ENCODE results near the gene DGKB. TPM values are rescaled to one million over a fixed set of nuclear protein-coding genes. Genes with fewer than 3 reads are reported as not detected.

Gene DGKB
- polyA plus RNA-seq, 1 donor from 2014 or later, result not detected

DNA sequence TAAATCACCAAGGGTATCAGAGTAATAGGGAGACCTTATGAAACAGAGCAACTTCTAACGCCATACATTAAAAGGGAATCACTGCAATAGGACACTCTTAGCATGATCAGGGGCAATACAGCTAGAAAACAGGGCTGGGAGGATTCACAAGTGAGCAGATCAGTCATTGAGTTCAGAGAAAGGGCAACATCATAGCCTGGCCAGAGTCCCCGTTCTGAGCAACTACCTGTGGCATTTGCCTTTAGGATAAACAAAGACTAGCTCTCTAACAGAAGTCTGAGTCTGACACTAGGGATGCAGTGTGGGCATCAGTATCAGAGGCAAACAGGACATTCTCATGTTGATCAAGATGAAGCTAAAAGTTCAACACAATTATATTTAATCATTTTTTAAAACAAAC lies 297.9 kb downstream of the DGKB start:
- no peaks in the 10 kb centered on the region for H3K4me1 Mint-ChIP-seq
- no peak overlapping the region for H3K4me3 Mint-ChIP-seq
- H3K27ac Mint-ChIP-seq, result no peak overlapping the region

DNA sequence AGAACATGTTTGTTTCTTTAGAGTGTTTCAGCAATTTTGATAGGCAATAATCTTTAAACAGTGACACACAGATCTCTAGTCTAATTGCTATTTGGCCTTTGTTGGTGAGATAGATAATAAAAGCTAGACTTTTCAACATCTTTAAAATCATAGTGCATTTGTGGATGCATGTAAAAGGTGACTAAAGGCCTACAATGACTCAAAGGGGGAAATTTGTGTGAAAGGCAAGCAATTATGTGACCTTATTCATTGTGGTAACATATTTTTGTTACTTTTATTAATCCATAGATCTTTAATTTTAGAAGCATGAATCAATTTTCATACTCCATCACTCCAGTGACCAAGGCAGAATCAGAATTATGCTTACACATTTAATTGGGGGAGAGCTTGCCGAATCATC lies 299.7 kb downstream of the DGKB start:
- Mint-ChIP-seq H3K27me3 (no peaks in the 10 kb centered on the region), H3K27ac (no peak overlapping the region), H3K36me3 (no peaks in the 10 kb centered on the region), H3K9me3 (peaks cover 0 to 4% (median 0%) of the 10 kb centered on the region in 3 donors), H3K4me1 (no peaks in the 10 kb centered on the region), H3K4me3 (no peak overlapping the region)

More for the DNA sequence above, 297.9 kb downstream of the DGKB start:
- no peaks in the 10 kb centered on the region for H3K36me3 Mint-ChIP-seq
- peaks cover 0 to 4% (median 0%) of the 10 kb centered on the region in 3 donors for H3K9me3 Mint-ChIP-seq
- no peaks in the 10 kb centered on the region for H3K27me3 Mint-ChIP-seq

DNA sequence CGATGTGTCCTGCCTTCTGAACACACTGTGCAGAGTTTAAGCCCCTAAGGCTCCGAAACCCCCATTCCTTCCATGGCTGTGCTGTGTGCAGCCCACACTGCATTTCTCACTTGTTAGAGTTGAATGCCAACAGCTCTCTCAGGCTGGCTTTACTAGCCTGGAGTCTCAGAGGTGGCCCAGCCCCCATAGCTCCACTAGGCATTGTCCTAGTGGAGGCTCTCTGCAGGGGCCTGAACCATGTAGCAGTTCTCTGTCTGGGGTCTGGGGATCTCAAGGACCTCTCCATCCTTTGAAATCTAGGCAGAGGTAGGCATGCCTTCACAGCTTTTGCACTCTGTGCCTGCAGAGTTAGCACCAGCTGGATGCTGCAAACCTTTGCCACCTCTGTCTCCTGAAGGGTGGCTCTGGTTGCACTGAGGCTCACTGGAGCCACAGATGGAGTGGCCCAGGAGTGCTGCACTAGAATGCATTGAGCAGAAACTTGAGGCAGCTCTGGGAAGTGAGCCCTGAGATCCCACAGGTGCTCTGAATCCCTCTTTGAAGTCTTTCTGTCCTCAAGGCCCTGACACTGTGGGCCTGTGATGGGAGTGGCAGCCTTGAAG lies 301.7 kb downstream of the DGKB start:
- H3K27ac Mint-ChIP-seq, result peak overlapping the region in 1 of 3 donors; percentile 16
- no peaks in the 10 kb centered on the region for H3K4me1 Mint-ChIP-seq
- no peak overlapping the region for H3K4me3 Mint-ChIP-seq
- peaks cover 0 to 4% (median 1%) of the 10 kb centered on the region in 3 donors for H3K9me3 Mint-ChIP-seq
- no peaks in the 10 kb centered on the region for H3K36me3 Mint-ChIP-seq
- H3K27me3 Mint-ChIP-seq, result no peaks in the 10 kb centered on the region

DNA sequence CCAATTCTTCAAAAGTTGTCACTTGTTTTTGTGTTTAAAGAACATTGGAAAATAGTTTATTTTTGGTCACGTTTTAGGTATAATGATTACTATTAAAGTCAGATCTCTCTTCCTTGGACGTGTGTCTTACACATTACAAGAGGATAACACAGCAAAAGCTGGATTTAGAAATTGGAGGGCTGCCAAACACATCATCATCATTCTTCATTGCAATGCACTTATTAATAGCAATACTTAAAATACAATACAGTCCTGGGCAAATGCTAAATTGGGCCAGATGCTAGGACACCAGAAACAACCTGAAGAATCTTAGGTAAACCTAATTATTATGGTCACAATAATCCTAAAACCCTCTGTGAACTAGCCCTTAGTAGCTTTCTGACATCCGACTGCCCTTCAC lies 303.6 kb downstream of the DGKB start:
- no peaks in the 10 kb centered on the region for H3K27me3 Mint-ChIP-seq
- no peak overlapping the region for H3K4me3 Mint-ChIP-seq
- no peaks in the 10 kb centered on the region for H3K36me3 Mint-ChIP-seq

DNA sequence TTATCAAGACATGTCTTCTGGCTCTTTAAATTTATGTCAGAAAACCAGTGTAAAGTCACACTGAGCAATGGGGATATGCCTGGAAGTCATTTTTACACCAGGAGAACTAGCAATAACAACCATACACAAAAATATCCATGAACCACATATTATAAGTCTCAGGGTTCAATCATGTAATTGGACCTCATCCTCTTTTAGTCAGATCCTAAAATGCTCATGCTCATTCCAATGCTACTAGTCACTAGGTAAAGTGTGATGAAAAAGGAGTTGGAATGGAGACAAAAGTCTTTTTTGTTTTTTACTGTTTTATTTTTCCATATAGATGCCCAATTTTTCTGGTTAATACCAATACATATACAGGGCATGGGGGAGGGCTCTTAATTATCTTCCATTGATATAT lies 306.1 kb downstream of the DGKB start:
- Mint-ChIP-seq H3K27ac (no peak overlapping the region), H3K27me3 (no peaks in the 10 kb centered on the region), H3K36me3 (no peaks in the 10 kb centered on the region), H3K4me1 (no peaks in the 10 kb centered on the region), H3K4me3 (no peak overlapping the region), H3K9me3 (peaks cover 0 to 4% (median 1%) of the 10 kb centered on the region in 3 donors)

More for the DNA sequence above, 303.6 kb downstream of the DGKB start:
- Mint-ChIP-seq H3K4me1 (no peaks in the 10 kb centered on the region), H3K27ac (no peak overlapping the region), H3K9me3 (peaks cover 0 to 4% (median 1%) of the 10 kb centered on the region in 3 donors)

DNA sequence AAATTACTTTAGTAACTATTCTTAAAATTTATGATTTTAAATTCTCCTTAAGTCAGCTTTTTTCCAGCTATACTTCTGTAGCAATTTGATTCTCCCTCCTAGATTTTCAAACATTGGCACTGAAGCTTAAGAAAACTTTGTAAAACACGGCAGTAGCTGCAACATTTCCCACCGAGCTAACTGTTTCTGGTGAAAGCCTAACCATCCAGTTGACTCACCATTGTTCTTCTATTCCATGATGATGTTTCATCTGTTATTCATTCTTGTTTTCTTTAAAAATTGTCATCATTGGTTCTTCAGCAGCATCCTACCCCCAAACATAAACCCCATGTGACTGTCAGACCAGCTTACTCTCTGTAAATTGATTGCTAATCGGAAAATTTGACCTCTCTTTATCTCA lies 312.3 kb downstream of the DGKB start:
- no peak overlapping the region for H3K27ac Mint-ChIP-seq
- H3K4me1 Mint-ChIP-seq, result no peaks in the 10 kb centered on the region
- peaks cover 0 to 6% (median 2%) of the 10 kb centered on the region in 3 donors for H3K9me3 Mint-ChIP-seq
- H3K27me3 Mint-ChIP-seq, result no peaks in the 10 kb centered on the region
- H3K4me3 Mint-ChIP-seq, result no peak overlapping the region
- no peaks in the 10 kb centered on the region for H3K36me3 Mint-ChIP-seq

DNA sequence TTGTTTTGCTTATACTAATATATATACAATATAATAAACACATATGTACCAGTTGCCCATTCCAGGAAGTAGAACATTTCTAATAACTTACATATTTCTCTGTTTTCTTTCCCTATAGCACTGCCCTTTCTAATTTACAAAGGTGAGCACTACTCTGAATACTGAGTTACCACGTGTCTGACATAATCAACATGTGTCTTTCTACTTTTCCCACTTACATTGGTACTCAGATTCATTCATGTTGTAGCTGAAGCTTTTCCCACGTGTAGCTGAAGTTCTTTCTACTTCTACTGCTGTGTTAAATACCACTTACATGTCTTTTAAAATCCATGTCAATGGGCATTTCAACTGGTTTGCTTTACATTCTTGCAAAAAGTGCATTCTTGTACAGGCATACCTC lies 317.3 kb downstream of the DGKB start:
- Mint-ChIP-seq H3K27me3 (no peaks in the 10 kb centered on the region), H3K27ac (no peak overlapping the region), H3K4me3 (no peak overlapping the region), H3K9me3 (peaks cover 0 to 6% (median 4%) of the 10 kb centered on the region in 3 donors), H3K36me3 (no peaks in the 10 kb centered on the region), H3K4me1 (no peaks in the 10 kb centered on the region)

DNA sequence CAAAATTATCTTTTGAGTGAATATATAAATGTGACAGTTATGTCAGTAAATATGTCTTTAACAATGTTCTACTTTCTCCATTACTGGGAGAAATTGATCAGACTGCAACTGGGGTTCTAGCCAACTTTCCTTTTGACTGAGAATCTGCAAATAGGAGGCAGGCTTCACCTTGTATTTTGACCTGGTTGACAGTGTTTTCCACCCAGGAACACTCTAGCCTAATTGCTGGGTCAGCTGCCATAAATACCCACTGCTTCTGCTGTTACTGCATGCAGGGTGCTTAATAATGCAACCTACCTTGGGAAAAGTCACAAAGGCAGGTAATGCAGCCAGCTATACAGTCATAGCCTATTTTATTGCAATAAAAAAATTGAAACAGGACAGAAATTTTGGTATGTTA lies 319.0 kb downstream of the DGKB start:
- H3K27ac Mint-ChIP-seq, result no peak overlapping the region
- peaks cover 4 to 7% (median 4%) of the 10 kb centered on the region in 3 donors for H3K9me3 Mint-ChIP-seq
- H3K4me3 Mint-ChIP-seq, result no peak overlapping the region
- H3K27me3 Mint-ChIP-seq, result no peaks in the 10 kb centered on the region
- H3K36me3 Mint-ChIP-seq, result no peaks in the 10 kb centered on the region
- no peaks in the 10 kb centered on the region for H3K4me1 Mint-ChIP-seq

DNA sequence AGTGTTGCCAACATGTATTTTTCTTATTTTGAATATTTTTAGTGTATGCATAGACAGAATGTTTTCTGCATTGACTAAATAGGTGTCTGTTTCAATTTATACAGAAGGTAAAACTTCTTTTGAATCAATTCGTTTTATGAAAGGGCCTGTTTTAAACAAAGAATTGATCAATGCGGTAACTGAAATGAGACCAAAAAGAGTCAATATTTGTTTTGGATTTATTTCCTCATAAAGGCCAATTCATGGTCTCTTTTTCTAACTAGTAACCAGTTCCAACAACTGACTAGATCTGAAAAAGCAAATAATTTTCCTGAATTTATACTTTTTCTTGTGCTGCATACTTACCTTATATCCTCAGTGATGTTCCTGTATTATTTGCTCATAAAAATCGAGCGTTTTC lies 320.5 kb downstream of the DGKB start:
- peaks cover 4 to 6% (median 5%) of the 10 kb centered on the region in 3 donors for H3K9me3 Mint-ChIP-seq
- no peaks in the 10 kb centered on the region for H3K36me3 Mint-ChIP-seq
- H3K4me1 Mint-ChIP-seq, result no peaks in the 10 kb centered on the region
- H3K27ac Mint-ChIP-seq, result no peak overlapping the region
- H3K4me3 Mint-ChIP-seq, result no peak overlapping the region
- no peaks in the 10 kb centered on the region for H3K27me3 Mint-ChIP-seq

DNA sequence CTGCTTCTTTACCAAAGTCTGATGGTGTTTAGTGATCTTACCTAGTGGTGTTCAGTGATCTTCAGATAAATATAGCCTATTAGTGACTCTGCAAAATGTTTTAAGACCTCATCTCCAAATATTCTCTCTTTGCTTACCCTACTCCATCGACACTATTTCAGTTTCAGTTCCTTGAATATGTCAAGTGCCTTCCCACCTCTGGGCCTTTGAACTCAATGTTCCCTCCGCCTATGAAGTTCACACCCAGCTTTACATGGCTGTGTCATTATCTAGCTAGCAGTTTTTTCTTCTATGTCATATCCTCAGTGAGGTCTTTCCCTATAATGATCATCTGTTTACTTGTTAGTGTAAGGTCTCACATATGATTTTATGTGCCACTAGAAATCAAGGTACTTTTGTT lies 322.6 kb downstream of the DGKB start:
- Mint-ChIP-seq H3K4me1 (no peaks in the 10 kb centered on the region), H3K36me3 (no peaks in the 10 kb centered on the region), H3K27me3 (no peaks in the 10 kb centered on the region), H3K9me3 (peaks cover 2 to 4% (median 4%) of the 10 kb centered on the region in 3 donors), H3K4me3 (no peak overlapping the region), H3K27ac (no peak overlapping the region)

DNA sequence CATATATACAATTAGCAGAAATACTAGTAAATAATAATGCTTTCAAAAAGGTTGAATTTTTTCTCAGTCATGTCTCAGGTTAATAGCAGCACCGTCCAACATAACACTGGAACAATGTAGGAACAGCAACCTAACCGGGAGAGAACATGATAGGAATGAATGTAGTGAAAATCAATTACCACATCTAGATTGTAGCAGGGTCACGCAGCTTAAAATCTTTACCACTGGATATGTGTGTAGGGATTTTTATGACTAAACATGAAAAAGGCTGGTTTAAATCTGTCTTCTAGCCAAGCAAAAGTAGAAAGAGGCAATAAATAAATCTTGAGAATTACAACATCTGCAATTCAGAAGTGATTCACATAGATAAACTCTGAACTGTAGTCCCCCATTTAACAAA lies 326.0 kb downstream of the DGKB start:
- H3K9me3 Mint-ChIP-seq, result peaks cover 2 to 10% (median 2%) of the 10 kb centered on the region in 3 donors
- H3K4me3 Mint-ChIP-seq, result no peak overlapping the region
- no peak overlapping the region for H3K27ac Mint-ChIP-seq
- H3K36me3 Mint-ChIP-seq, result no peaks in the 10 kb centered on the region
- no peaks in the 10 kb centered on the region for H3K4me1 Mint-ChIP-seq
- no peaks in the 10 kb centered on the region for H3K27me3 Mint-ChIP-seq

DNA sequence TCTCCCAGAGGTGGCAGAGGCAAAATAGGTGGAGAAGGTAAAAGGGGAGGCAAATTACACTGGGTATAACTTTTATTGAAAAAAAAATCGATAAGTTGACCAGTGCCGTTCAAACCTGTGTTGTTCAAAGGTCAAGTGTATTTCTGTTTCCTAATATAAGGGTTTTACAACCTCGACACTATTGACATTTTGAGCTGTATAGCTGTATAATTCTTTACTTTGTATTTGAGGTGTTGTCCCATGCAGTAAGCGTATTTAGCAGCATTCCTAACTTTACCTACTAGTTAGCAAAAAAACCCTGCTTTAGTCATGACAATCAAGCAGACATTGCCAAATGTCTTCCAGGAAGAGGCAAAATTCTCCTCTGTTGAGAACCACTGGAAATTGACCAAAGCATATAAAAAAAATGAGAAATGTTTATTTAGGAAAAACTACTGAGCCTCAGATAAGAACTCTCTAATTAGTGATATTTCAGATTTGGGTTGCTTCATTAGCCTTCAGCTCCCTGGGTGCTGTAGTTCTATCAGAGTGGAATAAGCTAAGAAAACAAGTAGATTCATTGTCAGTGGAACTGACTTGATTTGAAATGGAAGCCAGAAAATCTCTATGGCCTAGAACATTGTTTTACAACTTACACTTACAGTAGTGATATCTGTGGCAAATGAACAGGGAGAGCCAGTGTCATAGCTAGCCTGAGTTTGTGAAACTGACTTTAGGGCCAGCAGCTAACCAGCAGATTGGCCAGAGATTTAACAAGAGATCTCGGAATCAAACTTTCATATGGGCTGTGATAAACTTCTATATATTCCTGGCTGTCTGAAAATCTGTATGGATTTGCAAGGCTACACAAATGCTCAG lies 331.6 kb downstream of the DGKB start:
- H3K4me1 Mint-ChIP-seq, result no peaks in the 10 kb centered on the region
- H3K27ac Mint-ChIP-seq, result no peak overlapping the region
- no peaks in the 10 kb centered on the region for H3K27me3 Mint-ChIP-seq
- H3K4me3 Mint-ChIP-seq, result no peak overlapping the region
- H3K36me3 Mint-ChIP-seq, result peaks cover 3% of the 10 kb centered on the region
- peaks cover 0 to 8% (median 0%) of the 10 kb centered on the region in 3 donors for H3K9me3 Mint-ChIP-seq

DNA sequence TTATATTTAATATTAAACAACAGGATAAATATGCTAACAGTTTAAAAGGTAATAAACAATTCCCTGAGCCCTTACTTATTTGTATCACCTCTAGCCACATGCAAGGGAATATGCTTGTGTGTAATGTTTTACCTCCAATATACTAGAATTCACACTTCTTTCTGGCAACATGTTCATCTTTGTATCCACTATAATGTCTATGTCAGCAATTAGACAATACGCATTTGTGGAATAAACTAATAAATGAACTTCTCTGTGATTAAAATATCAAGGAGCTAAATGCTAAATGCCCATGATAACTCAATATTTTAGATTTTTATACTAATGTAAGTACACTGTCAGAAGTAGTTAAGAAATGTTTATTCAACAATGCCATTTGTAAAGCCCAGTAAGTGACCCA lies 350.5 kb downstream of the DGKB start:
- Mint-ChIP-seq H3K27ac (no peak overlapping the region), H3K4me1 (no peaks in the 10 kb centered on the region), H3K4me3 (no peak overlapping the region), H3K36me3 (no peaks in the 10 kb centered on the region), H3K27me3 (no peaks in the 10 kb centered on the region), H3K9me3 (peaks cover 0 to 3% (median 2%) of the 10 kb centered on the region in 3 donors)

DNA sequence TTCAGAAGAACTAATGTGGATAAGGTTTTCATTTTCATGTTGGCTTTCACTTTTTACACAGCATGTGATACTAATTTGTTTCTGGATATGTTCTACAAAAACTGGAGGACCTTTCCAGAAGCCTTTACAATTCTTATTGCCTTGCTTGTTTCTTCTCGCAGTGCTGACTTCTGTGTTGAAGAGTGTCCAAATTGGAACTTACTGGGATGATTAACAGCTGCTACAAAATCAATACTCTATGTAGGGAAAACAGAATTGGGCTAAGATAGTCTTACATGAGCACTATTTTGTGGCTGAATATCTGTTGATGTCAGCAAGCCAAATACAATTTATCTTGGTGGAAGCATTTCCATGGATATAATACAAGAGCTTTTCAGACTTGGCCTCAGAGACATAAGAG lies 351.2 kb downstream of the DGKB start:
- Mint-ChIP-seq H3K36me3 (no peaks in the 10 kb centered on the region), H3K4me3 (no peak overlapping the region), H3K27ac (no peak overlapping the region), H3K4me1 (no peaks in the 10 kb centered on the region), H3K9me3 (peaks cover 0 to 3% (median 2%) of the 10 kb centered on the region in 3 donors), H3K27me3 (no peaks in the 10 kb centered on the region)

DNA sequence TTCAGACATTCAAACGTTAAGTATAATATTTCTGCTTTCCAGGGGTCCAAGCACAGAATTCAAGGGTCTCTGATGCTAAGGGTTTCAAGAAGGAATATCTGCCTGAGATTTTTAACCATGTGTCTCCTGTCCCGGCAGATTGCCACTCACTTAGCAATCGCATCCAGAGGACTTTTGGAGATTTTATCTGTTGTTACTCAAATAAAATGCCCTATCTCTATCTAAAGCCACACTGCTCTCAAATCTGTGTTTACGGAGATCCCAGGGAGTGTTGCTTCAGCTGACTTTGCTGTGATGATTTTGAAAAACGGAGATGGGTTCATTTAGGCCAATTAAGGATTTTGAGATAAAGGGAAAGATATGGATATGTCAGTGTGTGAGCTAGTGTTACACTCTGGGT lies 359.9 kb downstream of the DGKB start:
- H3K4me3 Mint-ChIP-seq, result no peak overlapping the region
- no peaks in the 10 kb centered on the region for H3K4me1 Mint-ChIP-seq
- no peaks in the 10 kb centered on the region for H3K27me3 Mint-ChIP-seq
- H3K36me3 Mint-ChIP-seq, result no peaks in the 10 kb centered on the region
- peaks cover 2 to 14% (median 2%) of the 10 kb centered on the region in 3 donors for H3K9me3 Mint-ChIP-seq
- H3K27ac Mint-ChIP-seq, result peak overlapping the region in 1 of 3 donors; percentile 57

DNA sequence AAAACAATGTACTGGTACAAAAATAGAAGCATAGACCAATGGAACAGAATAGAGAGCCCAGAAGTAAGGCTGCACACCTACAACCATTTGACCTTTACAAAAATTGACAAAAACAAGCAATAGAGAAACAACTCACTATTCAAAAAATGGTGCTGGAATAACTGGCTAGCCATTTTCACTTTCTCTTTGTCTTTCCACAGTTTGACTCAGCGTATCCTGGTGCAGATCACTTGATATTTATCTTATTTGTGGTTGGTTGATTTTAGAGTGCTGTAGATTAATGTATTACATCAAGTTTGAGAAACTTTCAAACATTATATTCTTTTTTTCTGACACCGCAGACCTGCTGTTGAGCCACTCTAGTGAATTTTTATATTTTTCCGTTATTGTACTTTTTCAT lies 381.4 kb downstream of the DGKB start:
- Mint-ChIP-seq H3K27me3 (no peaks in the 10 kb centered on the region), H3K4me1 (no peaks in the 10 kb centered on the region), H3K36me3 (no peaks in the 10 kb centered on the region), H3K27ac (no peak overlapping the region), H3K4me3 (no peak overlapping the region), H3K9me3 (peaks cover 0 to 7% (median 5%) of the 10 kb centered on the region in 3 donors)
